ENCODE results near the gene CEP112.
A peak's percentile ranks its signal among the peaks of the same experiment; 100 is the strongest.

- TF ChIP-seq EZH2 (optimal IDR thresholded peaks at IDR 0.05; ENCODE audit: low read depth, low read length) (no peak), CTCF (IDR thresholded peaks at IDR 0.05; ENCODE audit: low read length) (peak; percentile 62), EZH2phosphoT487 (IDR thresholded peaks at IDR 0.05; ENCODE audit: low read length) (no peak)
Observed at GRCh38 chr17:66200685-66201092, 8.8 kb upstream of the CEP112 start.

Data from MM.1S (cell line).